A549 (cell line): Measurements from ENCODE around the gene DUSP1. TPM values are rescaled to one million over a fixed set of nuclear protein-coding genes. Genes with fewer than 3 reads are reported as not detected.
"Not testable (repeated sequence)": the region's sequence is repeated elsewhere in the genome, so short reads cannot be mapped to it uniquely, and the experiment has no call there.

ENCODE experiments used
- ATAC-seq, 2 experiments: fragments of 200-7000 bp in 1 of 2; fragments of >200 bp in 1 of 2; cut with Nextera tagmentation in 1 of 2; cut with Tn5 transposase in 1 of 2; 3 replicates each; pipeline versions ENCODE4 v1.8.0 to v1.9.1; 2018 to 2020; ENCODE audit warnings: mild to moderate bottlenecking in 1 of 2, moderate library complexity in 1 of 2
- CTCF ChIA-PET: fragments of 300-600 bp; sonication (Branson Sonifier 250); formaldehyde crosslinking; extraction: SDS; loops from one replicate; lab custom pipeline; 2021; ENCODE audit warnings: antibody characterized with exemption, inconsistent platforms; lab: Yijun Ruan, JAX
- POLR2A ChIA-PET: fragments of 350-600 bp; formaldehyde crosslinking; extraction: SDS; loops from one replicate; lab custom pipeline; 2021; ENCODE audit warnings: antibody characterized with exemption, inconsistent platforms; lab: Yijun Ruan, JAX
- DNase-seq, 2 experiments: peaks; one replicate each; pipeline versions ENCODE4 v3.0.0 to v3.0.0-alpha.2; 2011 to 2016; ENCODE audit warnings: low read depth in 1 of 2, low spot score in 1 of 2
- FAIRE-seq: peaks from 2 replicates; lab custom pipeline; 2011; peaks lifted over from hg19 to GRCh38; lab: Jason Lieb, UNC
- H3K27ac ChIP-seq, 2 experiments: fragments of >200 bp; sonication (Bioruptor Twin); formaldehyde crosslinking; 3 replicates each; pipeline ENCODE4 v1.5.1; 2016 to 2017
- H3K4me1 ChIP-seq: fragments of >200 bp; sonication (Bioruptor Twin); formaldehyde crosslinking; 3 replicates; pipeline ENCODE4 v1.6.1; 2016
- H3K4me2 ChIP-seq: fragments of >200 bp; sonication (Bioruptor Twin); formaldehyde crosslinking; 3 replicates; pipeline ENCODE4 v1.6.1; 2016
- H3K4me3 ChIP-seq: fragments of >200 bp; sonication (Bioruptor Twin); formaldehyde crosslinking; 3 replicates; pipeline ENCODE4 v1.5.1; 2016
- H3K9me3 ChIP-seq: fragments of >200 bp; sonication (Bioruptor Twin); formaldehyde crosslinking; 3 replicates; pipeline ENCODE4 v1.6.1; 2016
- ATOH8 ChIP-seq: fragments of 250-450 bp; sonication (Bioruptor Pico); IDR thresholded peaks from 2 replicates; pipeline ENCODE4 v1.5.0; 2020; ENCODE audit warnings: low read depth, mild to moderate bottlenecking, moderate library complexity
- BCL3 ChIP-seq: fragments of >200 bp; sonication (Bioruptor Twin); formaldehyde crosslinking; IDR thresholded peaks from 3 replicates; pipeline ENCODE4 v1.6.1; 2016
- CBX2 ChIP-seq: fragments of 200-600 bp; sonication (generic); IDR thresholded peaks from 2 replicates; pipeline ENCODE4 v1.6.1; 2016; ENCODE audit warnings: low read depth, mild to moderate bottlenecking, borderline replicate concordance
- CEBPB ChIP-seq, 2 experiments: fragments of >200 bp in 1 of 2; sonication (Bioruptor Twin) in 1 of 2; formaldehyde crosslinking in 1 of 2; IDR thresholded peaks; 2 replicates each; pipeline ENCODE4 v1.6.1; 2012 to 2016
- CHD4 ChIP-seq: fragments of 200-600 bp; sonication (generic); IDR thresholded peaks from 2 replicates; pipeline ENCODE4 v1.6.1; 2016; ENCODE audit warnings: antibody characterized with exemption, mild to moderate bottlenecking, borderline replicate concordance
- E2F6 ChIP-seq: IDR thresholded peaks from 2 replicates; pipeline ENCODE4 v1.6.1; 2012; ENCODE audit warnings: low read depth, borderline replicate concordance
- EP300 ChIP-seq, 2 experiments: fragments of >200 bp; sonication (Bioruptor Twin); formaldehyde crosslinking; IDR thresholded peaks; 2 replicates in 1 of 2; 3 replicates in 1 of 2; pipeline ENCODE4 v1.6.1; 2016 to 2017
- FOSB ChIP-seq: fragments of 250-450 bp; sonication (Bioruptor Pico); IDR thresholded peaks from 2 replicates; pipeline ENCODE4 v1.5.0; 2020; ENCODE audit warnings: mild to moderate bottlenecking, moderate library complexity
- FOSL2 ChIP-seq, 2 experiments: fragments of 450-650 bp in 1 of 2; fragments of >200 bp in 1 of 2; sonication (Bioruptor Twin) in 1 of 2; formaldehyde crosslinking; IDR thresholded peaks; 2 replicates each; pipeline versions ENCODE4 v1.5.0 to v1.6.1; 2016 to 2020; ENCODE audit warnings: mild to moderate bottlenecking in 1 of 2, moderate library complexity in 1 of 2
- FOXS1 ChIP-seq: fragments of 250-450 bp; sonication (Bioruptor Pico); IDR thresholded peaks from 2 replicates; pipeline ENCODE4 v1.5.0; 2020; ENCODE audit warnings: mild to moderate bottlenecking, moderate library complexity
- GATA3 ChIP-seq: IDR thresholded peaks from 2 replicates; pipeline ENCODE4 v1.6.1; 2012; ENCODE audit warnings: borderline replicate concordance
- HOXA7 ChIP-seq: fragments of 250-450 bp; sonication (Bioruptor Pico); IDR thresholded peaks from 2 replicates; pipeline ENCODE4 v1.5.0; 2020; ENCODE audit warnings: mild to moderate bottlenecking, moderate library complexity
- HOXB13 ChIP-seq: fragments of 250-450 bp; sonication (Bioruptor Pico); IDR thresholded peaks from 2 replicates; pipeline ENCODE4 v1.5.0; 2020; ENCODE audit warnings: low read depth, mild to moderate bottlenecking, moderate library complexity
- HOXB5 ChIP-seq: fragments of 250-450 bp; sonication (Bioruptor Pico); IDR thresholded peaks from 2 replicates; pipeline ENCODE4 v1.5.0; 2020; ENCODE audit warnings: mild to moderate bottlenecking, moderate library complexity
- JUN ChIP-seq, 2 experiments: fragments of >200 bp; sonication (Bioruptor Twin); formaldehyde crosslinking; IDR thresholded peaks; 2 replicates in 1 of 2; 3 replicates in 1 of 2; pipeline ENCODE4 v1.6.1; 2016 to 2017
- JUNB ChIP-seq: fragments of >200 bp; sonication (Bioruptor Twin); formaldehyde crosslinking; IDR thresholded peaks from 2 replicates; pipeline ENCODE4 v1.6.1; 2016
- MAFK ChIP-seq: fragments of 450-650 bp; IDR thresholded peaks from 2 replicates; pipeline ENCODE4 v1.6.1; 2014; ENCODE audit not compliant: partially characterized antibody
- MAX ChIP-seq: IDR thresholded peaks from 2 replicates; pipeline ENCODE4 v1.6.1; 2012
- NFE2L2 ChIP-seq: fragments of 150-350 bp; conservative IDR thresholded peaks from 2 replicates; pipeline ENCODE4 v1.6.1; 2014; ENCODE audit warnings: low read length
- PBX3 ChIP-seq: IDR thresholded peaks from 2 replicates; pipeline ENCODE4 v1.6.1; 2012
- RAD21 ChIP-seq, 2 experiments: fragments of >200 bp in 1 of 2; sonication (Bioruptor Twin) in 1 of 2; formaldehyde crosslinking in 1 of 2; IDR thresholded peaks in 1 of 2; conservative IDR thresholded peaks in 1 of 2; 2 replicates in 1 of 2; 3 replicates in 1 of 2; pipeline ENCODE4 v1.6.1; 2012 to 2018; ENCODE audit warnings: inconsistent platforms in 1 of 2
- RARB ChIP-seq: fragments of 250-450 bp; sonication (Bioruptor Pico); IDR thresholded peaks from 2 replicates; pipeline ENCODE4 v1.8.0; 2021; ENCODE audit warnings: mild to moderate bottlenecking, moderate library complexity
- RFX5 ChIP-seq: fragments of 450-650 bp; IDR thresholded peaks from 2 replicates; pipeline ENCODE4 v1.7.1; 2014; ENCODE audit warnings: antibody characterized with exemption, mild to moderate bottlenecking, moderate library complexity
- RNF2 ChIP-seq: fragments of 200-600 bp; sonication (generic); IDR thresholded peaks from 2 replicates; pipeline ENCODE4 v1.6.1; 2016; ENCODE audit warnings: low read depth, mild to moderate bottlenecking, antibody characterized with exemption, moderate library complexity, borderline replicate concordance
- TFCP2L1 ChIP-seq: fragments of 250-450 bp; sonication (Bioruptor Pico); IDR thresholded peaks from 2 replicates; pipeline ENCODE4 v1.5.0; 2021; ENCODE audit warnings: mild to moderate bottlenecking
- TP53 ChIP-seq: fragments of 250-450 bp; sonication (Bioruptor Pico); IDR thresholded peaks from 2 replicates; pipeline ENCODE4 v1.5.0; 2021; ENCODE audit warnings: mild to moderate bottlenecking, moderate library complexity
- USF2 ChIP-seq: fragments of 450-650 bp; IDR thresholded peaks from 2 replicates; pipeline ENCODE4 v1.6.1; 2014; ENCODE audit warnings: antibody characterized with exemption
- ZSCAN20 ChIP-seq: fragments of 250-450 bp; sonication (Bioruptor Pico); IDR thresholded peaks from 2 replicates; pipeline ENCODE4 v1.8.0; 2022; ENCODE audit warnings: mild to moderate bottlenecking, moderate library complexity
- WGBS: methylation state at CpG from one replicate; pipeline ENCODE4 v1.1.6; 2017; ENCODE audit errors: missing lambda C conversion rate; 5-methylcytosine and 5-hydroxymethylcytosine counted together
- polyA plus RNA-seq, 4 experiments: library from polyadenylated mRNA; depleted of rRNA in 3 of 4; stranded (reverse); fragments of >200 nt; fragmentation: RNase III in 1 of 4; extraction: RNeasy Plus Mini Kit Qiagen cat#74134 plus additional on column Dnase treatment in 1 of 4; gene quantifications; 2 replicates in 3 of 4; 3 replicates in 1 of 4; pipeline ENCODE4 v1.2.3, GENCODE V29; 2011 to 2017

DUSP1 gene
- polyA plus RNA-seq, 2 of the 4 experiments (the other 2 are of a cell fraction), result 207 to 594 TPM

GRCh38 chr5:172783319-172783718, 12.3 kb upstream of the DUSP1 start:
- H3K4me3 ChIP-seq, FAIRE-seq, POLR2A ChIA-PET, DNase-seq, H3K9me3 ChIP-seq, ATAC-seq: not testable (repeated sequence)
- Histone ChIP-seq H3K4me1 (peaks cover 56% of the 10 kb centered on the region), H3K4me2 (peak overlapping the region; percentile 41), H3K27ac (peak overlapping the region; percentile 97 to 100)
- 0 out of 2 replicates have a peak, but pooled peaks have one; percentile 43 for TF ChIP-seq TP53 (CRISPR knock-in tag)
- CTCF ChIA-PET, result interaction anchor here (1.0 to 2.0 kb wide), 3 partner anchors 11 to 14 kb away, joined by 4 to 10 read pairs (median 4); partner anchors contain the start of gene DUSP1
- WGBS, result 87% methylated on average over 5 of the region's 5 CpGs

DNA sequence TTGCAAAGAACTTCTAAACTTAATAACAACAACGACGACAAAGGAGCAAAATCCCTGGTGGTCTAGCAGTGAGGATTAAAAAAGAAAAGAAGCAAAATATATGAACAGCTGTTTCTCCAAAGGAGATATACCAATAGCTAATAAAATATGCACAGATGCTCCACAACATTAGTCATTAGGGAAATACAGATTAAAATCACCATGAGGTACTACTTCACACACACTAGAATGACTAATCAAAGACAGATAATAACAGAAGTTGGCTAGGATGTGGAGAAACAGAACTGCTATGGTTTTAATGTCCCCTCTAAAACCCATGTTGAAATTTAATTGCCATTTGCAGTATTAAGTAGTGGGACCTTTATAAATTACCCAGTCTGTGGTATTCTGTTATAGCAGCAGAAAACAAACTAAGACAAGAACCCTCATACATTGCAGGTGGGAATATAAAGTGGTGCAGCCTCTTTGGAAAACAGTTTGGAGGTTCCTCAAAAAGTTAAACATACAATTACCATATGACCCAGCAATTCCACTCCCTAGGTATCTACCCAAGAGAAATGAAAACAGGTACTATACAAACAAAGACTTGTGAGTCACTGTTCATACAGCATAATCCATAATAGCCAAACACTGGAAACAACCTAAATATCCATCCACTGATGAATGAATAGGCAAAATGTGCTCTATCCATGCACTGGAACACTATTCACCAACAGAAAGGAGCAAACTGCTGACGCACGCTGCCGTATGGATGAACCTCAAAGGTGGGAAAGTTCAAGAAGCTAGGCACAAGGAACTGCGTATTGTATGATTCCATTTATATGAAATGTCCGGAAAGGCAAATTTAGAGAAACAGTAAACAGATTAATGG, 11.4 kb upstream of the DUSP1 start:
- ChIA-PET CTCF (interaction anchor here (1.0 kb wide), 2 partner anchors 12 to 67 kb away, joined by 4 read pairs; partner anchors contain the start of gene DUSP1), POLR2A (interaction anchor here (1.0 kb wide), 1 partner anchor 11 kb away, joined by 3 read pairs; no protein-coding TSS in a partner anchor)
- peak overlapping the region; percentile 41 for H3K4me2 ChIP-seq
- H3K27ac ChIP-seq, result peak overlapping the region; percentile 97 to 100
- WGBS, result 49% methylated on average over 7 of the region's 7 CpGs
- FAIRE-seq (no peak), DNase-seq (peak in 1 of 2 experiments; percentile 93), ATAC-seq (peak; percentile 48 to 78; a peak in 4 of 6 replicates)
- H3K9me3 ChIP-seq, result no peaks in the 10 kb centered on the region
- H3K4me1 ChIP-seq, result peaks cover 64% of the 10 kb centered on the region
- TF ChIP-seq RNF2, result no peak
- TF ChIP-seq MAFK, result peak; percentile 99
- TF ChIP-seq CEBPB (IDR thresholded peaks at IDR 0.05), result peak in 1 of 2 experiments; percentile 61; a peak in 2 of 4 replicates
- TF ChIP-seq ATOH8, result peak; percentile 76; the same call in 1 of the 2 replicates
- TF ChIP-seq RFX5, result no peak
- TF ChIP-seq CHD4, result no peak
- peak; percentile 39 to 53; a peak in 2 of 5 replicates for TF ChIP-seq JUN (IDR thresholded peaks at IDR 0.05)
- no peak for TF ChIP-seq BCL3
- no peak for TF ChIP-seq CBX2
- peak in 1 of 2 experiments; percentile 32; a peak in 1 of 5 replicates for TF ChIP-seq RAD21 (conservative IDR thresholded peaks at IDR 0.05 in 1 of 2, IDR thresholded peaks at IDR 0.05 in 1 of 2)
- TF ChIP-seq FOSL2 (IDR thresholded peaks at IDR 0.05), result peak; percentile 56
- peak; percentile 91 for TF ChIP-seq FOSL2 (CRISPR knock-in tag; IDR thresholded peaks at IDR 0.05)
- TF ChIP-seq HOXB5 (CRISPR knock-in tag), result peak; percentile 42; the same call in 1 of the 2 replicates
- TF ChIP-seq FOXS1 (CRISPR knock-in tag), result peak; percentile 59; the same call in 1 of the 2 replicates
- peak; percentile 90; the same call in 1 of the 2 replicates for TF ChIP-seq GATA3
- 0 out of 2 replicates have a peak, but pooled peaks have one; percentile 17 for TF ChIP-seq PBX3
- peak; percentile 78 for TF ChIP-seq HOXA7 (CRISPR knock-in tag)
- TF ChIP-seq NFE2L2, result peak; percentile 82
- peak; percentile 47; the same call in 1 of the 2 replicates for TF ChIP-seq E2F6
- TF ChIP-seq FOSB (CRISPR knock-in tag), result peak; percentile 79
- no peak for TF ChIP-seq USF2
- TF ChIP-seq HOXB13 (CRISPR knock-in tag), result peak; percentile 66; the same call in 1 of the 2 replicates
- peak; percentile 58; the same call in 1 of the 2 replicates for TF ChIP-seq JUNB
- TF ChIP-seq TFCP2L1 (CRISPR knock-in tag), result peak; percentile 25; the same call in 1 of the 2 replicates
- peak; percentile 62; the same call in 1 of the 2 replicates for TF ChIP-seq RARB (CRISPR knock-in tag)
- TF ChIP-seq ZSCAN20 (CRISPR knock-in tag), result no peak
- TF ChIP-seq MAX, result peak; percentile 91
- peak; percentile 49 to 82; a peak in 3 of 5 replicates for TF ChIP-seq EP300 (IDR thresholded peaks at IDR 0.05)
- no peak overlapping the region for H3K4me3 ChIP-seq
